ACHN (cell line): ENCODE results near the gene B3GALNT2.

Source experiments
- DNase-seq: peaks from one replicate; pipeline ENCODE4 v3.0.0-alpha.2; 2015
- in situ Hi-C: cut with HindIII; loops from 2 replicates; pipeline ENCODE4 v1.10.0; 2017; ENCODE audit warnings: low sequenced_read_pairs, low pct_ligation_motif_present, low pct_unique_long_range_greater_than_20kb

B3GALNT2 gene

GRCh38 chr1:235423214-235423652 lies 81.0 kb downstream of the B3GALNT2 start:
- no peak for DNase-seq
- in situ Hi-C loops: no loop called here

- in situ Hi-C loops: no loop called here
- no peak for DNase-seq
Measured at GRCh38 chr1:235421751-235422150, 82.5 kb downstream of the B3GALNT2 start.

GRCh38 chr1:235417086-235417697 lies 87.1 kb downstream of the B3GALNT2 start:
- in situ Hi-C loops: no loop called here
- peak; percentile 72 for DNase-seq

- no peak for DNase-seq
- in situ Hi-C loops: no loop called here
Measured at GRCh38 chr1:235416662-235417049, 87.6 kb downstream of the B3GALNT2 start.

- in situ Hi-C loops: no loop called here
- DNase-seq: peak; percentile 78
Measured at GRCh38 chr1:235415008-235415904, 89.0 kb downstream of the B3GALNT2 start.

GRCh38 chr1:235411489-235412486 lies 92.5 kb downstream of the B3GALNT2 start:
- DNase-seq: no peak
- in situ Hi-C loops: no loop called here

GRCh38 chr1:235410467-235410866 lies 93.8 kb downstream of the B3GALNT2 start:
- in situ Hi-C loops: no loop called here
- DNase-seq: no peak

- no peak for DNase-seq
- in situ Hi-C loops: no loop called here
Measured at GRCh38 chr1:235409042-235409820, 95.0 kb downstream of the B3GALNT2 start.

GRCh38 chr1:235408503-235408960 lies 95.7 kb downstream of the B3GALNT2 start:
- no peak for DNase-seq
- in situ Hi-C loops: no loop called here

- in situ Hi-C loops: no loop called here
- DNase-seq: no peak
Measured at GRCh38 chr1:235407419-235407818, 96.8 kb downstream of the B3GALNT2 start.

- no peak for DNase-seq
- in situ Hi-C loops: no loop called here
Measured at GRCh38 chr1:235404190-235404589, 100.1 kb downstream of the B3GALNT2 start.

GRCh38 chr1:235403593-235403992 lies 100.7 kb downstream of the B3GALNT2 start:
- no peak for DNase-seq
- in situ Hi-C loops: no loop called here

GRCh38 chr1:235402457-235403200 lies 101.6 kb downstream of the B3GALNT2 start:
- in situ Hi-C loops: no loop called here

GRCh38 chr1:235401251-235401650 lies 103.0 kb downstream of the B3GALNT2 start:
- in situ Hi-C loops: no loop called here
- no peak for DNase-seq

More at GRCh38 chr1:235402457-235403200, 101.6 kb downstream of the B3GALNT2 start:
- no peak for DNase-seq
